Pancreas (tissue), 10 donors: ENCODE data around the gene GTF3C4. TPM values are rescaled to one million over a fixed set of nuclear protein-coding genes. Genes with fewer than 3 reads are reported as not detected.

Experiments
- ATAC-seq, 4 donors: fragments of 200-7000 bp; cut with Tn5 transposase; one replicate each; pipeline versions ENCODE4 v1.8.0 to v1.9.1; 2020; ENCODE audit warnings: mild to moderate bottlenecking in 4 of 4, moderate library complexity in 4 of 4
- DNase-seq, 6 donors: peaks; one replicate each; pipeline ENCODE4 v3.0.0-alpha.2; 2020
- FAIRE-seq: peaks from 2 replicates; lab custom pipeline; 2012; peaks lifted over from hg19 to GRCh38; lab: Jason Lieb, UNC
- H3K27ac ChIP-seq, 4 donors: fragments of 200-600 bp; sonication (generic); 1 replicate in 3 of 4; 2 replicates in 1 of 4; pipeline versions ENCODE4 v1.5.0 to v1.8.0; 2020
- H3K27me3 ChIP-seq, 4 donors: fragments of 200-600 bp; one replicate each; pipeline ENCODE4 v1.8.0; 2021
- H3K36me3 ChIP-seq, 3 donors: fragments of 200-600 bp; sonication (generic) in 1 of 3; one replicate each; pipeline versions ENCODE4 v1.5.0 to v1.8.0; 2020 to 2021
- H3K4me1 ChIP-seq, 3 donors: fragments of 200-600 bp; one replicate each; pipeline ENCODE4 v1.8.0; 2021
- H3K4me3 ChIP-seq, 4 donors: fragments of 200-600 bp; sonication (generic) in 2 of 4; one replicate each; pipeline versions ENCODE4 v1.5.0 to v1.8.0; 2020 to 2021
- H3K9me3 ChIP-seq, 4 donors: fragments of 200-600 bp; one replicate each; pipeline ENCODE4 v1.8.0; 2021
- CTCF ChIP-seq, 4 donors: fragments of 200-600 bp; sonication (generic) in 3 of 4; IDR thresholded peaks; one replicate each; pipeline versions ENCODE4 v1.5.0 to v1.8.0; 2021; ENCODE audit warnings: antibody characterized with exemption in 4 of 4
- WGBS, 2 donors: extraction: QIAGEN DNeasy Blood & Tissue Kit; methylation state at CpG; one replicate each; pipeline ENCODE4 v1.1.7; 2013; 5-methylcytosine and 5-hydroxymethylcytosine counted together
- intact Hi-C, 3 donors: fragments of 100-400 bp; cut with DNase I; formaldehyde crosslinking; loops; one replicate each; pipeline versions ENCODE4 v1.11.1 to v1.14.2; 2022
- polyA plus RNA-seq, 2 donors: library from polyadenylated mRNA; stranded (reverse); fragments of 200-250 nt; gene quantifications; one replicate each; pipeline ENCODE4 v1.2.3, GENCODE V29; 2013
- total RNA-seq, 6 donors: library from RNA; stranded (reverse); fragmentation: NEBNext Ultra II Directional in 4 of 6; extraction: Animal tissue kit (Norgen Biotek cat#: 25700) in 4 of 6; gene quantifications; one replicate each; pipeline versions ENCODE4 v1.2.1 to v1.2.4, GENCODE V29; 2021 to 2023
- donor health status: healthy with polysubstance abuse.
- donor health status: DM: no; HTN: no; CAD: no; lungs with moderate emphysema.
- donor health status: DM: no; HTN: no; CAD: no.
- donor health status: control.
- donor health status: control.
- donor health status: Bipolar disorder and iron deficiency.
- donor health status: DM: yes; HTN: yes; CAD: no.
- donor health status: DM: no; HTN: no; CAD: no.
- donor health status: DM: no; HTN: no; CAD: no.
- donor health status: DM: yes; HTN: yes; CAD: no.

Gene GTF3C4
- total and polyA plus RNA-seq, 8 donors, result 1.6 to 8.0 (median 5.6) TPM

DNA sequence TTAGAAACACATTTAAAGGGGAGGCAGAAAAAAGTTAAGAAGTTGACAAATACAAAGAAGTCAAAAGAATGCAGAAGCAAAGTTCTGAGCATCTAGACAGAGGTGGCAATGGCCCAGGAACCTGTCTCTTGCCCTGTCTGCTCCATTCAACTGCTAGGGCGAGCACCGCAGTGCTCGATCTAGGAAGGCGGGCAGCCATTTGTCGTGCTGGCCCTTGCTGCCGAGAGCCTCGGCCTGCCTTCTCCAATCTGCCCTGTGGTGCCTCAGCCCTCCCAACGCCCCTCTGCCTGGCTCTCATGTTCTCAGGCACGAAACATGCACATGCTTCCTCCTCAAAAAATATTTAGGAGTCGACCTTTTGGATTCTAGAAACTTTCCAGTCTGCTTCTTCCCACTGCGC is 42.7 kb upstream of the GTF3C4 start:
- Histone ChIP-seq H3K9me3 (no peaks in the 10 kb centered on the region), H3K36me3 (peaks cover 0 to 54% (median 6%) of the 10 kb centered on the region in 3 donors), H3K4me3 (no peak overlapping the region), H3K27ac (no peak overlapping the region), H3K4me1 (no peaks in the 10 kb centered on the region), H3K27me3 (no peaks in the 10 kb centered on the region)
- FAIRE-seq (no peak), ATAC-seq (no peak), DNase-seq (no peak)
- WGBS, 2 donors, result 89 to 94% methylated on average over 11 of the region's 11 CpGs
- intact Hi-C loops, result no loop called here
- TF ChIP-seq CTCF (IDR thresholded peaks at IDR 0.05), result no peak

GRCh38 chr9:132628746-132629145 is 41.5 kb upstream of the GTF3C4 start:
- Histone ChIP-seq H3K27me3 (no peaks in the 10 kb centered on the region), H3K4me1 (no peaks in the 10 kb centered on the region), H3K9me3 (no peaks in the 10 kb centered on the region), H3K27ac (no peak overlapping the region), H3K4me3 (no peak overlapping the region), H3K36me3 (peaks cover 0 to 54% (median 6%) of the 10 kb centered on the region in 3 donors)
- intact Hi-C loops, result no loop called here
- no peak for TF ChIP-seq CTCF (IDR thresholded peaks at IDR 0.05)
- FAIRE-seq (no peak), ATAC-seq (no peak), DNase-seq (no peak)
- WGBS, 2 donors, result 92 to 97% methylated on average over 6 to 8 of the region's 8 CpGs

DNA sequence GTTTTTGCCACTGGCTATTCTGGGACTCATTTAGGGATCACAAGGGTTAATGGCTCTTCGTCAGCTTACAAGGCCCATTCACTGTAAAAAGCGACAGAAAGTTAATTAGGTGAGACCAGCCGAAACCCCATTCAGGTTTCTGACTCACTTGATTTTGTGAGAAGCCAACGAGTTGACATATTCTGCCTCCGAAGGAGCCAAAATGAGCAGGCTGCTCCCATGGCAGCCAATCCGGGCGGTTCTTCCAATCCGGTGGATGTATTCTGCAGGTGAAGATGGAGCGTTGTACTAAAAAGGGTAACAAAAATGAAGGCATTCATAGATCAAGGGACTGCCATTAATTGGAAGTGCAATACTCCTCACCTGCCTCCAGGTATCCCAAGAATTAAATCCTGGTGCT is 40.1 kb upstream of the GTF3C4 start:
- DNase-seq (no peak), ATAC-seq (no peak)
- WGBS, 2 donors, result 88 to 91% methylated on average over 9 of the region's 9 CpGs

GRCh38 chr9:132630811-132631210 is 39.5 kb upstream of the GTF3C4 start:
- H3K4me3 ChIP-seq, result no peak overlapping the region
- WGBS, 2 donors, result 86 to 90% methylated on average over 3 of the region's 3 CpGs
- no peaks in the 10 kb centered on the region for H3K4me1 ChIP-seq
- no peaks in the 10 kb centered on the region for H3K27me3 ChIP-seq
- H3K9me3 ChIP-seq, result no peaks in the 10 kb centered on the region
- ATAC-seq (no peak), DNase-seq (no peak), FAIRE-seq (no peak)
- intact Hi-C loops, result no loop called here
- no peak overlapping the region for H3K27ac ChIP-seq
- no peak for TF ChIP-seq CTCF (IDR thresholded peaks at IDR 0.05)
- peaks cover 0 to 45% (median 6%) of the 10 kb centered on the region in 3 donors for H3K36me3 ChIP-seq

More for the DNA sequence above, 40.1 kb upstream of the GTF3C4 start:
- H3K27me3 ChIP-seq, result no peaks in the 10 kb centered on the region
- no peak overlapping the region for H3K4me3 ChIP-seq
- intact Hi-C loops, result no loop called here
- no peak for FAIRE-seq
- H3K9me3 ChIP-seq, result no peaks in the 10 kb centered on the region
- H3K4me1 ChIP-seq, result no peaks in the 10 kb centered on the region
- H3K27ac ChIP-seq, result no peak overlapping the region
- peaks cover 0 to 52% (median 6%) of the 10 kb centered on the region in 3 donors for H3K36me3 ChIP-seq
- no peak for TF ChIP-seq CTCF (IDR thresholded peaks at IDR 0.05)

DNA sequence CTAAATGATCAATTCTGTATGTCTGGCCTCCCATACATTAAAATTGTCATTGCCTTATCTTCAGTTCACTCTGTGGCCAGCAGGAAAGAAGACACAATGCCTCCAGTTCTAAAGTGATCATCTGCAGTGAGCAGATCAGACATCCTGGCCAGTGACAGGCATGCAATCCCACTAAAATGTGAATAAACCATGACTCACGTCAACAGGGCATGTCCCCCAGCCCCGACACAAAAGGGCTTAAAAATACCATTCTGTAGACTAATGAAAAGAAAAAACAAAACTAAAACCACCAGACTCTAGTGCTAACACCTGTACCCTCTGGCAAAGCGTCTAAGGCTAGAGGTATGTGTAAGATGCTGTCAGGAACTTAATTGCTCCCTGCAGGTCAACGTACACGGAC is 39.0 kb upstream of the GTF3C4 start:
- no peak overlapping the region for H3K27ac ChIP-seq
- WGBS, 2 donors, result 91 to 92% methylated on average over 5 of the region's 5 CpGs
- TF ChIP-seq CTCF (IDR thresholded peaks at IDR 0.05), result no peak
- H3K9me3 ChIP-seq, result no peaks in the 10 kb centered on the region
- DNase-seq (no peak), ATAC-seq (no peak), FAIRE-seq (no peak)
- intact Hi-C loops, result no loop called here
- H3K4me1 ChIP-seq, result no peaks in the 10 kb centered on the region
- no peaks in the 10 kb centered on the region for H3K27me3 ChIP-seq
- peaks cover 0 to 41% (median 6%) of the 10 kb centered on the region in 3 donors for H3K36me3 ChIP-seq
- no peak overlapping the region for H3K4me3 ChIP-seq
